IMR-90 (cell line): ENCODE results near the gene GPR84.
A peak's percentile ranks its signal among the peaks of the same experiment; 100 is the strongest.

ENCODE experiments used
- CEBPB ChIP-seq: IDR thresholded peaks from 2 replicates; pipeline ENCODE4 v1.6.1; 2012; ENCODE audit warnings: low read depth, low read length, improper control_type of control experiment
- CTCF ChIP-seq: conservative IDR thresholded peaks from 2 replicates; pipeline ENCODE4 v1.5.1; 2012; ENCODE audit warnings: mild to moderate bottlenecking, low read depth, low read length, improper control_type of control experiment
- ELK1 ChIP-seq: fragments of 150-350 bp; IDR thresholded peaks from 2 replicates; pipeline ENCODE4 v1.6.1; 2016; ENCODE audit warnings: low read depth, mild to moderate bottlenecking, low read length, moderate library complexity, borderline replicate concordance
- POLR2A ChIP-seq: IDR thresholded peaks from 2 replicates; pipeline ENCODE4 v1.6.1; 2012; ENCODE audit warnings: mild to moderate bottlenecking, low read depth, low read length
- RAD21 ChIP-seq: IDR thresholded peaks from 2 replicates; pipeline ENCODE4 v1.6.1; 2012; ENCODE audit warnings: low read length, improper control_type of control experiment
- RFX5 ChIP-seq: IDR thresholded peaks from 2 replicates; pipeline ENCODE4 v1.8.0; 2012; ENCODE audit warnings: low read depth, mild to moderate bottlenecking, low read length, moderate library complexity

- TF ChIP-seq CTCF (peak; percentile 66), POLR2A (no peak), RAD21 (peak; percentile 52), RFX5 (no peak), CEBPB (no peak), ELK1 (no peak)
Observed at GRCh38 chr12:54394281-54394719, 30.0 kb upstream of the GPR84 start.
